Raji (cell line): ENCODE data around the gene MAP3K4.

Source experiments
- POLR2A ChIP-seq: IDR thresholded peaks from 2 replicates; pipeline ENCODE4 v1.6.1; 2011; ENCODE audit warnings: low read depth, low read length, control low read depth; ENCODE audit not compliant: insufficient read depth

MAP3K4 gene

GRCh38 chr6:161132384-161132783 is 140.8 kb downstream of the MAP3K4 start:
- no peak for TF ChIP-seq POLR2A

DNA sequence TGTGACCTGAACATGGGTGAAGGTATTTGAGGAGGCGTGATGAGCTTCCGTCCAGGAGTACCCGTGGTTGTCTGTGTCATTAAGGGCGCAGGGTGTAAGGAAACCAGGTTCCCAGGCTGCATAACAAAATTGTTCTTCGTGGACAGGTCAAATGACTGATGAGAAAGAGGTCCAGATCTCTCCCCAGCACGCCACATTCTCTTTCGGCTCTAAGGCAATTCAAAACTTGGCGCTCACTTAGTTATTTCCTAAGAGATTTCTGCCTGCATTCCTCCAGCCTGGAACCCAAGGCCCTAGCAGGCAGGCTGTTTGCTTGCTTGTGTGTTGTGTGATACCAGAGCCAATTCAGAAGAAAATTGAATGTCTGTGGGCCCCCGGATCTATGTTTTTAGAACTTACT is 142.4 kb downstream of the MAP3K4 start:
- no peak for TF ChIP-seq POLR2A

DNA sequence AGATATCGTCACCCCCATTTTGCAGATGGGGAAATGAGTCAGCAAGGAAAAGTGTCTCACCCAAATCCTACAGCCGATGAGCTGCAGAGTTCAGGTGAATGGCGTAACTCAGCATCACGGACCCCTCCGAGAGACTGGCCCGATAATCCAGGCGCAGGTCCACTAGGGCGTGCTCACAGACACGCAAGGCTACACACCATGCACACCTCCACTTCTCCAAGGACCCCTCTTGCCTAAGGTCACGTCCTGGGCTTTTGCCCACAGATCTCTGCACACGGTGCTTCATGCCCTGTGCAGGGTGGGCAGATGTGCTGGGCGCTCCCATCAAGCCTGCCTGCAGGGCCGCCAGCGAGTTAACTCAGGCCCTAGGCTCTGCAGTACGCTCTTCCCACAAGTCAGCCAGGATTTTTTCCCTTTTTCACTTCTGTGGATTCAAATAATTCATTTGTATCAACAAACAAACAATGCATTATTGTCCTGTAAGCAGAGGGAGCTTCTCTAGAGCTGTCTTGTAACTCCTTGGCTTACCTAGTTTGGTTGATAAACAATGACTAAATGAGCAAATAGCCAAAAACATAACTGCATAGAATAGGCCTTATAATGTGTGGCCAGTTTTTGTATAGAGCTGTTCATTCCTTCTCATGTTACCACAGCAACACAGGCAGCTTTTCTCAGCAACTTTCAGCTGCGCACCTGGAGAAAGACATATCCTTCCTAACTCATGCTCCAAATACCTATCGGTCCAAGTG is 143.2 kb downstream of the MAP3K4 start:
- no peak for TF ChIP-seq POLR2A

DNA sequence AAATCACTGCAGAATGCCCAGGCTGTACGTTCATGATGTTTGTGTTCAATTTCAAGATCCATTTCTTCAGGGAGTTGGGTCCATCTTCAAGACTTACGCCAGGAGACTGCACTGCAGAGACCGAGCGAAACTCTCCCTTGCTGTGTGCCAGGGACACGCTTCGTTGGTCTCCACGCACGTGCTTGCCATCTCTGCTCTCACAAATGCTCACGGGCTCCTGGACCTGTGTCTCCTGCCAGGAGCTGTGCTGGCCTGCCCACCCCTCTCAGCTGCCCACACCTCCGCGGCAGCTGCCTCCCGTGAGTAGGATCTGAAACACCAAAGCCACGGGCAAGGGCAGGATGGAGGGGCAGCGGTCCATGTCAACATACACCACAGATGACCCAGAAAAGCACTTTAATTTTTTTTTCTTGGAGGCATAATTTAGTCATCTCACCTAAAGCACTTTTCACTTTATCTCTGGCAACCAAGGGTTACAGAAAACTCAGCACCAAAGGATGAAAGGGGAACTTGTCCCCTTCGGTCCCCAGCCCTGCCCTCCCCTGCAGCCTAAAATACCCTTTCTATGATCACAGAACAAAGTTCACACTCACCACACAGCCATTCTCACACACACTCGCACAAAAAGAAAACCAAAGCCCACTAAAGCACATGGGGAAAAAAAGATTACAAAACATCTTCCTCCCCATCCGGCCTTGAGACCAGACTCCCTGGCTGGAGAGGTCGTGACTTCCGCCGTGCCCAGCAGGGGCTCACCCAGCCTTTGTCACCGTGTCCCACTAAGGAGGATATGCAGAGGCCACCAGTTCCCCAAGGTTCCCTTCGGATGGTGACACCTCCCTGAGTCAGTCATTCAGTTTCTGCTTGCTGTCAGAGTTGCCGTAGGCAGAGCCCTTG is 144.4 kb downstream of the MAP3K4 start:
- no peak for TF ChIP-seq POLR2A

GRCh38 chr6:161136655-161137054 is 145.1 kb downstream of the MAP3K4 start:
- TF ChIP-seq POLR2A: no peak

DNA sequence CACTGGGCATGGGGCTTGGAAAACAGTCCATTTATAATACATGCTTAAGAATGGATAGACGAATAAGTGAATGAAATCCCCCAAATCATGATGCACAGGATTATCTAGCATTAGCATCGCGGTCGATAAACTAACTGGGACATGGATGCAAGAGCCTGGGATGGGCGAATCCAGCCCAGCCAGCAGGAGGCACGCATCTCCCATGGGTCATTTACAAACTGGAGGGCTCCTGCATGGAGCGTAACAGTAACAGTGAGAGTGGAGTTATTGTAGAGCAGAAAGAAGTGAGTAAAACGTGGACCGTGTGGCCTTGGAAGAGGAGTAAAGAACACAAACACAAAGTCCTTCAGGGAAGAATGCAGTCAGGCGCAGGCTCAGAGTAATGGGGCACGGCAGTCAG is 145.8 kb downstream of the MAP3K4 start:
- TF ChIP-seq POLR2A: no peak

GRCh38 chr6:161137839-161138542 is 146.4 kb downstream of the MAP3K4 start:
- no peak for TF ChIP-seq POLR2A

- no peak for TF ChIP-seq POLR2A
These were observed 147.2 kb downstream of the MAP3K4 start for GRCh38 chr6:161138543-161139303.

DNA sequence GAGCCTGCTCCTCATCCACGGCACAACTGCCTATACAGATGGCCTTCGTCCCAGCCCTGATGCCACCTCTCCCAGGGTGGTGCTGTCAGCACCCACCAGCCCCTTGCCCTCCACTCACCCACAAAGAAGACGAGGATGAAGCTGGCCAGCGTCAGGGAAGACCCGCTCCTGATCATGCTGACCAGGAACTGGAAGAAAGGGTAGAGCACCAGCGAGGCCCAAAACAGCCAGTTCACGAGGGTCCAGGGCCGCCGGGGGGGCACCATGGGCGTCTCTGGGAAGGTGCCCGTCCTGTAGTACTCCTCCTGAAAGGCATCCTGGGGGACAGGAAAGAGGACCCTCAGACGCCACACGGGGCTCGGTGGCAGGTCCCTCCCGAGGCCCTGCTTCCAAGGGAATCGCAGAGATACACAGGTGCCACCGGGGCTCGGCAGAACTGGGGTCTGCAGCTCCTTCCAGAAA is 147.8 kb downstream of the MAP3K4 start:
- no peak for TF ChIP-seq POLR2A

GRCh38 chr6:161139766-161140553 is 148.4 kb downstream of the MAP3K4 start:
- TF ChIP-seq POLR2A: no peak

- no peak for TF ChIP-seq POLR2A
These were observed 148.9 kb downstream of the MAP3K4 start for GRCh38 chr6:161140554-161140875.

- no peak for TF ChIP-seq POLR2A
These were observed 149.6 kb downstream of the MAP3K4 start for GRCh38 chr6:161141173-161141572.

DNA sequence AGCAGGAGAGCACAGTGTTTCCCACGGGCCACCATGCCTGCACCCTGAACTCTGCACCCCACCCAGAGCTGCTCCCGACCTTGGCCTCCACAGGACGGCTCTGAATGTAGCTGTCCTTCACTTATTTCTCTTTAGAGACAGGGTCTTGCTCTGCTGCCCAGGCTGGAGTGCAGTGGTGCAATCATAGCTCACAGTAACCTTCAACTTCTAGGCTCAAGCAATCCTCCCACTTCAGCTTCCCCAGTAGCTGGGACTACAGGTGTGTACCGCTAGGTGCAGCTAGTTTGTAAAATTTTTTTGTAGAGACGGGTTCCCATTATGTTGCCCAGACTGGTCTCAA is 151.4 kb downstream of the MAP3K4 start:
- TF ChIP-seq POLR2A: no peak

DNA sequence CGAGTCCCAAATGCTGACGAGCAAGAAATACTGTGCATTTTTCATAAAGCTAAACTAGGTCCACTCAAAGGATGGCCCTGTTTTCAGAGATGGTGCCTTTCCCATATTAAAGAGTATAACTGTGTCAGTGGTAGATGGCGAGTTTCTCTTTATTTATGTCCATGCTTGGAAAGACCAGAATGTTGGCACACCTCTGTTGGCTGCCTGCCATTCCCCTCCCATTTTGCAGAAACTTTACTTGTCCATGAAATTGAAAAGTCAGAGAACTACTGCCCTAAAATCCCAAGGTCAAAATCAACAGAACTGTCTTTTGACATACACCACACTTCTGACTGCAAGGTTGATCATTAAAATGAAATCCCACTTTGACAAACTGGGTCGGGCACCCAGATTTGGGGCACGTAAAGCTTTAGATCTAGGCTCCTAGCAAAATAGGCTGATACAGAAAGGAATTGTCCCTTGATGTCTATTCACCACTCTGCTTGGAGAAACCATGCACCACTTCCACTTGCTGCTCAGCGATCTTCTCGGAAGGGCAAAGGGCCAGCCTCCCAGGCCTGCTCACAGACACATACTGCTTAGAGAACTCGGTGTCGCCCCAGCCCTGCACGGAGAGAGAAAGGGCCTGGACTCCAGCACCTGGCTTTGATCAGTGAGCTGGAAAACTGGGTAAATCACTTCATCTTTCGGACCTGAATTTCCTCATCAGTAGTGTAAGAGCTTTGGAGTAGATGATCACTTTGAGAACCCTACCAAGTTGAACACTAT is 152.3 kb downstream of the MAP3K4 start:
- TF ChIP-seq POLR2A: no peak

- TF ChIP-seq POLR2A: no peak
These were observed 158.6 kb downstream of the MAP3K4 start for GRCh38 chr6:161150136-161150535.
